Stimulated activated CD8-positive, alpha-beta memory T cell treated with anti-CD3 and anti-CD28 coated beads, Interleukin-4, amount 100 ng/mL, for 1 hour (primary cell): Measurements from ENCODE around the gene DOP1A.

Experiments used
- DNase-seq, 2 donors: peaks; one replicate each; pipeline ENCODE4 v3.0.0-alpha.2; 2020; ENCODE audit warnings: low read depth in 2 of 2, low spot score in 1 of 2

DOP1A gene

GRCh38 chr6:83067448-83068439, at the start of gene DOP1A:
Gene DOP1A, plus strand, starts transcription at chr6:83067671. Its CDS starts 29,307 bp downstream, at chr6:83096978.
- peak; percentile 87 to 91 for DNase-seq

- DNase-seq, result no peak
These were observed 47.7 kb upstream of the DOP1A start for GRCh38 chr6:83019741-83020140.

GRCh38 chr6:83031689-83032088, 35.8 kb upstream of the DOP1A start:
- DNase-seq, result no peak

GRCh38 chr6:83038246-83038645, 29.2 kb upstream of the DOP1A start:
- DNase-seq, result no peak

GRCh38 chr6:83042467-83043053, 24.9 kb upstream of the DOP1A start:
- DNase-seq, result no peak

- DNase-seq, result no peak
These were observed 23.2 kb upstream of the DOP1A start for GRCh38 chr6:83044091-83044768.

GRCh38 chr6:83047065-83047754, 20.3 kb upstream of the DOP1A start:
- DNase-seq, result no peak

GRCh38 chr6:83051377-83052172, 15.9 kb upstream of the DOP1A start:
- DNase-seq, result no peak

- DNase-seq, result no peak
These were observed 13.8 kb upstream of the DOP1A start for GRCh38 chr6:83053678-83054077.

GRCh38 chr6:83055366-83055964, 12.0 kb upstream of the DOP1A start:
- no peak for DNase-seq

- no peak for DNase-seq
These were observed 9.7 kb upstream of the DOP1A start for GRCh38 chr6:83057705-83058321.

GRCh38 chr6:83061190-83061589, 6.3 kb upstream of the DOP1A start:
- DNase-seq, result no peak

GRCh38 chr6:83062225-83062624, 5.2 kb upstream of the DOP1A start:
- no peak for DNase-seq

GRCh38 chr6:83065511-83066192, 1.8 kb upstream of the DOP1A start, which contains the start of gene UBE3D:
Gene UBE3D, minus strand, starts transcription at chr6:83065841. Its CDS starts 123 bp downstream, at chr6:83065718.
- peak; percentile 87 to 89 for DNase-seq

- DNase-seq, result no peak
These were observed 1.1 kb downstream of the DOP1A start for GRCh38 chr6:83068616-83069015.

GRCh38 chr6:83069633-83070032, 2.2 kb downstream of the DOP1A start:
- DNase-seq, result no peak

- no peak for DNase-seq
These were observed 3.6 kb downstream of the DOP1A start for GRCh38 chr6:83071023-83071422.

- DNase-seq, result no peak
These were observed 4.2 kb downstream of the DOP1A start for GRCh38 chr6:83071707-83072106.

GRCh38 chr6:83072726-83073125, 5.3 kb downstream of the DOP1A start:
- no peak for DNase-seq
